Measurements from ENCODE around the gene KATNB1. TPM values are rescaled to one million over a fixed set of nuclear protein-coding genes. Genes with fewer than 3 reads are reported as not detected.
"Not testable (repeated sequence)": the region's sequence is repeated elsewhere in the genome, so short reads cannot be mapped to it uniquely, and the experiment has no call there.

KATNB1 gene
- polyA plus RNA-seq, 3 donors, result 19.9 to 20.1 (median 20.1) TPM

DNA sequence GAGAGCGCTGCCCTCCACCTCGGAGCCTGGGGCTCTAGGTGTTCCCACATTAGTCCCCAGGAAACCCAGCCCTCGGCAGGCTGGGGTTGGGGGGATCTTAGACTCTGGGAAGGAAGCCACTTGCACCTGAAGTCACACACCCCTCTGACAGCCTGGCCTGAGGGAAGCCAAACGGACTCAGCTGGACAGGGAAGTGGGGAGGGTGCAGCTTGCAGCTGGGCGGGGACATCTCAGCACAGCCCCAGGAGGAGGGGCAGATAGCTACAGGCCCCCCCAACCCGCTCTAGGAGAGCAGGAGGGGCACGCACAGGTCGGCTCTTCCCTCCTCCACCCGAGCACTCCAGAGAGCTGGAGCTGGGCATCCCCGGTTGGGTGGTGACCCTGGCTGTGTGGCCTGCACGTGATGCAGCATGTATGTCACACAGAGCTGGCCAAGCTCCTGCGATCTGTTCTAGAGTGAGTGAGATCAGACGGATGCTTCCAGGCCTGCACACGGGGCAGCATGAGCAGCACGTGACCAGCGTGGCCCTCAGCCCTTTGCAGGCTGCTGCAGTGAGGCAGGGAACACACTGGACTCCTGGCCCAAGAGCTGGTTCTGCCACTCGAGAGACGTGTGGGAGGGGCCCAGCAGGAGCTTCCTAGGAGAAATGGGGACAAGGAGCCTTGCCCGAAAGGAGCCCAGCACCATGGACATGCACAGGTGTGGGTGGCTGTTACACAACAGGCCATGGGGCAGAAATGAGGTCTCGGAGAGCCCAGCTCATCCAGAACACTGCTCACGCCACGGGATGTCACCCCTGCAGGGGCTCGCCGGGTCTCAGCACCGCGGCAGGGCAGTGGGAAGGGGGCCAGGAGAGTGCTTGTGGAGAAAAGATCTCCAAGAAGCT is 51.3 kb downstream of the KATNB1 start:
- DNase-seq (ENCODE audit: low read depth in 3 of 3, low spot score in 2 of 3), result no peak

DNA sequence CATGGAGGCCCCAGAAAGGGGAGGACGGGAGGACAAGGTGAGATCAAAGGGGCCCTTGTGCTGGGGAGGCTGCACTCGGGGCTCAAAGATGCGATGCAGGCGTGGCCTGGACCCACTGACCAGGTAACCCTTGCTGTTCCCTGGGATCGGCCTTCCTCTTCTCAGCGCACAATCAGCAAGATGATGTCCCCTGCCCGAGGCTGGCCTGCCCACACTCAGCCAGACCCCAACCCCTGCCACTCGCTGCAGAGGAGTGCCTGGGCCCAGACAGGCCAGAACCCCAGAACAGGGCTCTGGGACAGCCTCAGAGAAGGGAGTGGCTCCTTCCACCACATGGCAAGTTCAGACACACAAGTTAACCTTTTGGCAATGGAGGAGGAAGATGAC is 51.9 kb downstream of the KATNB1 start:
- no peak for DNase-seq (ENCODE audit: low read depth in 3 of 3, low spot score in 2 of 3)

DNA sequence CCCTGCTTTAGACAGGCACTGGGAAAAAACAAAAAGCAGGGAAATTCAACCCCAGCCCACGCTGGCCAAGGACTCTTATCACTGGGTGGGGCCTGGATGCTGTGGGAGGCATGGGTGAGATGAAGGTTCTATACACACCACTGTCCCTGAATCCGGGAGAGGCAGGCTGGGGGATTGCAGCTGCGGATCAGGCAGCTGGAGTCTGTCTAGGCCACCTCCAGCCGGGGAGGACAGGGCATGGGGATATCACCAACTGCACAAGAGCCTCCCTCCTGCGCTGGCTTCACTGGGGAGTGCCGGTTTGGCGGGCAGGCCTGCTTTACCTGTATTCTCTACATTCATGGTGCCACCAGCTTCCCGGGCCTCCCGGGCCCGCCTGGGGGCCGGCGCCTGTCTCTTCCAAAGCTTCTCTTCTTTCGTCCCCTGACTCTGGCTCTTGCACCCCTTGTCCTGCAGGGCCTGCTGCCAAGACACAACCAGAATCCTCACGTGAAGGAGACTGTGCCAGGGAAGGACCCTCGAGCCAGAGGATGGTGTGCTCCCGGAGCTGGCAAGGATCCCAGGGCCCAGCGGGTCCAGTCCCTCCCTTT is 52.8 kb downstream of the KATNB1 start:
- no peak for DNase-seq (ENCODE audit: low read depth in 3 of 3, low spot score in 2 of 3)

DNA sequence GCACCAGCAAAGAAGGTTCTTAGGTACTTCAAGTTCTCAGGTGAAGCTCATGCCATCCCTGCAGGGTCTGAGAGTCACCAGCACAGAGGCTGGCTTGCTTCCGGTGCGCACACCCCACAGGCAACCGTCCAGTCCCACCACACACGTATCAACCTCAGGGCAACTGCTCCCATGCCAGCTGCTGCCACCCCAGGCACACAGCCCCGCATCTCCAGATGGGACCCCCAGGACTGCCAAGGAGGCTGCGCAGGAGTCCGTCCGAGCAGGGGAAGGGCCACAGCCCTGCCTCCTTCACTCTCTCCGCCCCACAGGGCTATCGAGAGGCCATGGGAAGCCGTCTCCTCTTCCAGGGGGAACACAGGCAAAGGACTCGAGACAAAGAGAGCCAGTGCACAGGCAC is 53.4 kb downstream of the KATNB1 start:
- DNase-seq (ENCODE audit: low read depth in 3 of 3, low spot score in 2 of 3), result no peak

DNA sequence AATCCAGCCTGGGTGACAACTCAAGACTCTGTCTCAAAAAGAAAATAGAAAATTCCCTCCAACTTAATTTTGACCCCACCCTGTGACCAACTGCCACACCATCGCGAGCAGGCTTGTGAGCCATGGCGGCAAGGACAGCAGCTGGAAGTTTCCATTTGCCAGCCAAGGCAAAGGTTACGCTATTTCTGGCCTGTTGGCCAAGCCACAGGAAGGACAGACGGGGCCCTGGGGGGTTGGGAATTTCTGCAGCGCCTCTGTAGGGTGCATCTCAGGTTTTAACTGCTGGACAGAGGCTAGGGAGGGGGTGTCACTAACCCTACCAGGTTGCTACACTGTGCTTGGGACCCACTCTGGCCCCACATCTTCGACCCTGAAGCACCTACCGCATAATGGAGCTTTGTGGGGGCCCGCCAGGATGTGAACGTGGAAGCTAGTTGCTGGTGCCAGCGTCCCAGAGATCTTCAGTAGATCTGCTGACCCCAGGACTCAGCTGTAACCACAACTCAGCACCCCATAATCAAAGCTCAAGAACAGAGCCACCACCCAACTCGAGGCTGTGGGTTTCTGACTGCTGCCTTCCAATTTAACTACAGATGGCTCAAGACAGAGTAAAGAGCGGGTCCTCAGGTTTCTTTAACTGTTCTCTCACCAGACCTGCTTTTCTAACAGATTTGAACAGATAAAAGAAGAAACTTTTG is 55.8 kb downstream of the KATNB1 start:
- DNase-seq (ENCODE audit: low read depth in 3 of 3, low spot score in 2 of 3), result no peak

DNA sequence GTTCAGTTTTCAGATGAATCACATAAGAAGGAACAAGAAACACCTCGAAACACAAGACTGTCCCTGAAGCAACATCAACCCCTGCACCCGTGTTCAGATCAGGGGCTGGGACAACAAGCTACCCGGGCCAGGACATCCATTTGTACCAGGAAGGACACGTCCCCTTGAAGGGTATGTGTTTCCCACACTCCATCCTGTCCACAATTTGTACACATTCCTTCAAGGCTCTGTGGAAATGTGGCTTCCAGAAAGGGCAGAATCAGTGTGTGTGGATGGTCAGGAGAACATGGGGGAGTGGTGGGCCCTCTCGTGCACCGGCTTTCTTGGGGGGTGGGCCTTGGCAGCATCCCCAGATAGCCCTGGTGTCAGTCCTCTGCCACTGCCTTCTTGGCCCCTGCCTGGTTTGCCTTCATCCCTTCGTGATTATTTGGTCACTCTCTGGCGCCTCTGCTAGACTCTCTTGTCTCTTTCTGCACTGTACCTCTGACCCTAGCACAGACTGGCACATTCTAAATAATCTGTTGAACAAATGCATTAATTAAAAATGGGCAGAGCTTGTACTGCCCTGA is 56.4 kb downstream of the KATNB1 start:
- no peak for DNase-seq (ENCODE audit: low read depth in 3 of 3, low spot score in 2 of 3)

DNA sequence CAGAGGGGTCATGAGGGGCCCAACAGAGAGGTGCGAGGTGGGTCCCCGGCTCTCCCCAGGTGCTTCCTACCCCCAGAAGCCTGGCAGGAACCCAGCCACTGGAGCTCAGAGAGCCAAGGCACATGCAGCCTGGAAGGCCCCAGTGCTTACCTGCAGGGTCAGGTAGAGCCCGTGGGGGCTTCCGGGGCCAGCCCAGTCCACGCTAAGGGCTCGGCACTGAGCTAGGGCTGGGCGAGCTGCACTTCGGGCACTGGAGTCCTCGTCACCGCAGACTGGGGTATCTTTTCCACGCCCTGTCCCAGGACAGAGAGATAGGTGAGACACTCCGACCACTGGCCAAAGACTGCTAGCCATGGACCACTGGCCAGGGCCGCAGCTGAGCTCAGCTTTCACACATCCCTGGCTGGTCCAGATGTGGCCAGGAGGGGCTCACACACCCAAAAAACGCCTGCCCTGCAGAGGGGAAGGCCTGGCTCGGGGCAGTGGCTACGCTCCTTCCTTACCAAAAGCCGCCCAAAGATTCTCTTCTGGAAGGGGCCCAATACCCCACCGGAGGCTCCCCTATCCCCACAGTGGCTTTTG is 59.4 kb downstream of the KATNB1 start:
- no peak for DNase-seq (ENCODE audit: low read depth in 3 of 3, low spot score in 2 of 3)

DNA sequence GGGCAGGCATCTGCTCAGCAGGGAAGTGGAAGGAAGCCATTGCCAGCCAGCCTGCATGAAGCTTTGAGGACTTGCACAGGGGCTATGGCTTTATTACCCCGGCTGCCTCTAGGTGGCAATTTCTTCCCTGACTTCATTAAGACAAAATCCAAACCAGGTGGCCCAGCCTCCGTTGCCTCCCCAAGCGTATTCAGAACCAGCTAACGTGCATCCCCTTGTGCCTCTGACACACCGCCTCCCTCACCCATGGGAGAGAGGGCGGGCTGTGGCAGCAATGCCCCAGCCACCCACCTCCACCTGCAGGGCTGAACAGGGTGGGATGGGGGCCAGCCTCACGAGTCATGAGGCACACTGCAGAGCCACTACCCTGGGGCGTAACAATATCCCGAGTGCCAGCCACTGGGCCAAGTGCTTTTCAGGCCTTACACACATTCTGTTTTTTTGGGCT is 59.9 kb downstream of the KATNB1 start:
- no peak for DNase-seq (ENCODE audit: low read depth in 3 of 3, low spot score in 2 of 3)

DNA sequence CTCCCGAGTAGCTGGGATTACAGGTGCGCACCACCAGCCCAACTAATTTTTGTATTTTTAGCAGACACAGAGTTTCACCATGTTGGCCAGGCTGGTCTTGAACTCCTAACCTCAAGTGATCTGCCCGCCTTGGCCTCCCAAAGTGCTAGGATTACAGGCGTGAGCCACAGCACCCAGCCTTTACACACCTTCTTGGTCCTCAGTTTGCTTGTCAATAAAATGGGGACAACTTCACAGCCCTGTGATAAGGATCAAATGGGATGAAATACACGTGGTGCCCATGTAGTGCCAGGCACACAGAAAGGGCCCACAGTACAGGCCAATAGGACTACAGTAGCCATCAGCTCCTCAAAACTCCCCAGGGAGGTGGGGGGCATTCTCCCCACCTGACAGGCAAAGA is 60.4 kb downstream of the KATNB1 start:
- DNase-seq (ENCODE audit: low read depth in 3 of 3, low spot score in 2 of 3), result not testable (repeated sequence)

DNA sequence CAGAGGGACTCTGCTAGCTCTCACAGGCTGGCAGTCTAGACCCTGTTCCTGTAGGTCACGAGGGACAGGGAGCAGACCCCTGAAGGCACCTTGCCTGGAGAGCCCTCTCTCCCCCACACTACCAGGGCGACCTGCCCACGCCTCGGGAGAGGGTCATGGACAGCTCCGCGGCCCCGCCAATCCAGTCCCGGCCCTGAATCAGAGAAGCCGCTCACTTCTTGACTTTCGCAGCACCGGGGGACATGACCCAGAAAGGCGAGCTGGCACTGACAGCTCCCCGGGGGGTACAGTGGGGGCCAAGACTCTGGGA is 61.6 kb downstream of the KATNB1 start:
- no peak for DNase-seq (ENCODE audit: low read depth in 3 of 3, low spot score in 2 of 3)

DNA sequence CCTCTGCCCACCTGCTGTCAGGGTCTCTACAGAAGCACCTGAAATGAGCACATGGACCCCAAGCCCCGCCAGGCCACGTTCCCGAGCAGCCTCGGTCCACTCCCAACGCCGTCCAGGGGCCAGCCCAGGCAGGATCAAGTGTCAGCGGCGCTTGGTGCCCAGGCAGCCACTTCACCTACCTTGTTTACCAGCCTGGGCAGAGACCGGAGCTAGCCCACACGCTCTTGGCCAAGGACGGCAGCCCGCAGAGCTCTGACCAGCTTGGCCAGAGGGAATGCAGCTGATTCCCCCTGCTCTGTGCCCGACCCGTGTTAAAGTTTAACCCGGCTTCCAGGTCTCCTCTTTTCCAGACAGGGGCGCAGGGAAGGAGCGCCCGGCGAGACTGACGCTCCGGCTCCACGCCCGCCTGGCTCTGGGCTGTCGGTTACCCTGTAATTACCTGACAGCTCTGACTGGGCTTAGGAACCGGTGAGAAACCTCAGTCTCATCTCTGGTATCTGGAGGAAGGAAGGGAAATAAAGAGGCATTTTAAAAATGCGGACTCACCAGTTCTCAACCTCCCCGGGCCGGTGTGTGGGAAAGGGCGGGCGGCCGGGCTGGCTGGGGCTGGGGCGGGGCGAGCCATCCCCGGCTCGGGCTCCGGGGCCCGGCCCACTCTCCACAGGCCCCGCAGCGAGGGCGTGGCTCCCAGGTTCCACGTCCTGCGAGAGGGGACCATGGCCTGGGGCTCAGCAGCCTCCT is 62.1 kb downstream of the KATNB1 start:
- no peak for DNase-seq (ENCODE audit: low read depth in 3 of 3, low spot score in 2 of 3)

DNA sequence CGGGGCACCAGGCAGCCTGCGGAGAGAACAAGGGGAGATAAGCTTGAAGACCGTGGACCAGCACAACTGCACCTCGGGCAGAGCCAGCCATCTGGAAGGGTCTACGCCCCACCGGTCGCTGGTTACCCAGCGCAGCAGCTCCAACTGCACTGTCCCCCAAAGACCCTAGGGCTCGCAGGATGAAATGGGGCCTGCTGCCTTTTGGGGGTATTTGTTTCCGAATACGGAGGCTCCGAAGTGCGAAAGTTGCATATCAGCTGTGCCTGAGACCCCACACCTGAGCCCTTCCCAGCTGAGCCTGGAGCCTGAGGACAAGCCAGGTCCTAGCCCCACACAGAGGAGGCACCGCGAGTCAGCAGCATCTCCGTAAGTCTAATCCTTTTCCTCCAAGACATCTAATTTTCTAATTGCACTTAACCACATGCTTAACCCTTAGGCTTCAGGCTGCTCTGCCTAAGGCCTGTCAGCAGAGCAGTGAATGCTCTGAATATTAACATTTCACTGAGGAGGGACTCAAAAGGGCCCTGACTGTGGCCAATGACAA is 62.8 kb downstream of the KATNB1 start:
- no peak for DNase-seq (ENCODE audit: low read depth in 3 of 3, low spot score in 2 of 3)

DNA sequence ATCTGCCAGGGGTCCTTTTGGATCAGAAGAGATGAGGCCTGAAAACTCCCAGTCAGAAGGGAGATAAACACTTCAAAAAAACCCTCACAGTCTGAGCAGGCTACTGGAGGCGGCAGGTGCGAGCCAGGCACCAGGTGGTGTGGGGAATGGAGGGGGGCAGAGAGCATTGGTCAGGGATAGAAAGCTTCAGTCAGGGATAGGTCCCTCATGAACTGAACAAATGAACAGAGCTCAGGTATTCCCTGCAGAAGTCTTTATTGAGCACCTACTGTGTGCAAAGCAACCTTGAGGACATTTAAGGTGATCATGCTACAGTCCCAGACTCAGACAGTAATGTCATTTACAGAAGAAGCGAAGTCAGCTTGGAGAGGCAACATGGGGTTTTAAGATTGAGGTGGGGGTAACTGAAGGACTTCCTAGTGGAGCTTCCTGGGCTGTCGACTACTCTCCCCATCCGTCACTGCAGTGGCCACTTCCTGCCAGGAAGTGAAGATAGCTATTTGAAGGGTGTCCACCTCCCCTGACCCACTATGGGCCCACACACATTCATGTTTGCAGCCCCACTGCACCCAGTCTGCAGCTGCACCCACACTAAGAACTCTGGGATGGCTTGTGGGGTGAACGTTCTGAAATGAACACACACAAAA is 63.5 kb downstream of the KATNB1 start:
- DNase-seq (ENCODE audit: low read depth in 3 of 3, low spot score in 2 of 3), result no peak

DNA sequence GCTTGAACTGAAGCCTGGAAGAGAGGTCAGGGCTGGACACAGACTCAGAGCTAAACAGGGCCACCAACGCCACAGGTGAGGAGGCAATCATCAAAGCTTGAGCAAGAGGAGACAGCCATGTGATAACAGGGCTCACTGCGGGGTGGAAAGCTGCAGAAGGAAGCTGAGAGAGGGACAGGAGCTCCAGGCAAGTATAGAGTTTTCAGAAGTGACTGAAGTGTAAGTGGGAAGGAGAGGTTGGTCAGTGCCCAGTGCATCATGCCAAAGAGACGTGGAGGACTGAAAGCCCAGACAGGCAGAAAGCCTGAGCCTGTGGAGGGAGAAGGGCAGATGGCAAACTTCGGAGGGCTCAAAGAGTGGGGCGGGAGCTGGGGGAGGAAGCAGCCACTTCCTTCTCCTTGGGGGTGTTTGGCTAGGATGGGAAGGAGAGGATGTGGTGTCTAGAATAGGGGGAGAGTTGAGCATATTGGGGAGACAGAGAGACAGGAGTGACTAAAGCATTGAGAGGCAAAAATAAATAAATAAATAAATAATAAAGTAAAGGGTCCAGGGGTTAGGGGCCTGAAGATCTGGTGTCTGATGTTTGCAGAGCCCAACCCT is 64.1 kb downstream of the KATNB1 start:
- no peak for DNase-seq (ENCODE audit: low read depth in 3 of 3, low spot score in 2 of 3)

DNA sequence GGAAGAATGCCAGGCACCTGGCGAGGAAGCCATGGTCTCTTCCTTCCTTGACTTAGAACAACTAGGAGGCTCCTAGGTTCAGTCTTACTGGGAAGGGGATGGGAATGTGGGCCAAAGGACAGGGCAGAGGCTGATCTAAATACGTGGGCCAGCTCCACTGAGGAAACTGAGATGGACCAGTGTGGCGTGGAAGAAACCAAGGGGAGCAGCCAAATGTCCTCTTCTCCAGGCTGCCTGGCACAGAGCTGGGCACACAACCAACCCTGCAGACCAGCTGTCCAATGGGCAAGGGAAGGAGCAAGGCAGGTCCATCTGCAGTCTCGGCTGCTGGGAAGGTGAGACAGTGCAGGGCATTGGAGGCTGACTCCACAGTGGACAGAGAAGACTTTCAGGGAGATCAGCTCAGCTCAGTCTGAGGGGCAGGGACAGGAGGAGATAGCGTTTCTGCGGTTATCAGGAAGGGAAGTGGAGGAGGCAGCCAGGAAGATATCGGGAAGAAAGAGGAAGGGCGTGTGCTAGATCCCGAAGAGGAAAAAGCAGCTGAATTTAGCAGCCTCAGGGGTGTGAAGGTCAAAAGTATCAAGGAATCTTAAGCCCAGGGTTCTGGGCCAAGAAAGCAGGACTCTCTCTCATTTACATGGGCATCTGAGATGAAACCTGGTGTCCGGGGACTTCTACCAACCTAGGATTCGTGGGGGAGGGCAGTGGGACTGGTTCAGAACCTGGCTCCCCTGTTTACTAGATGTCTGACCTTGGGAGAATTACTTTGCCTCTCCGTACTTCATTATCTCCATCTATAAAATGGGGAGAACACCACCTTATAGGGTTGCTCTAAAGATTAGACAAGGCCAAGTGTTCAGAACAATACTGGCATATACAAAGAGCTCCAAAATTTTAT is 64.9 kb downstream of the KATNB1 start:
- no peak for DNase-seq (ENCODE audit: low read depth in 3 of 3, low spot score in 2 of 3)

DNA sequence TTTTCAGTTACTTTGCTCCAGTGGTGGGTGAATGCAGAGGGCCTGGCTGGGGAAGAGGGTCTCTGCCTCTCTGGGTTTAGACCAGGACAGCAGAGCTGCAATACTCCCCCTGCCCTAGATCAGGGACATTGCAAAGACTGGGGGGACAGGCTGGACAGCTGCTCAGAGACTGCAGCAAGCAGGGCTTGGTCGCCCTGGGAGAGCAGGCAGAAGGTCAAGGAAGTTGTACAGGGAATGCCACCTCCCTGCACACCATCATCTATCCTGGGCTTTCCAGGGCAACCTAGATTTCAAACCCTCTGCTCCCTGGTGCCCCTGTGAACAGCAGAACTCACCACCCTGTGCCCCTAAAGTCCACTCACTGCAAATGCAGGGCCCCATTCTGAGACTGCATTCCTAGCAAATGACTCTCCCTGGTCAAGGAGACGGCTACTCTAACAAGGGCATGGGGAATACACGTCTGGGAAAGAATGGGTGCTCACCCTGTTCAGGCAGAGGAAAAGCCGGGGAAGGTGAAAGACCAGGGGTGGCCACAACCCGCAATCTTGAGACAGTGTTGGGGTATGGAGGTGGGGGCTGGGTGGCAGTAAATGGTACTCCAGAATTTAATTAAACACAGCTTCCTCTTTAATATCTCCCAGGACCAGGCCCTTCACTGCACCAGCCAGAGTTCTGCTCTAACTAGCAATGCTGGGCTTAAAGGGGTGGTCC is 65.7 kb downstream of the KATNB1 start:
- no peak for DNase-seq (ENCODE audit: low read depth in 3 of 3, low spot score in 2 of 3)

DNA sequence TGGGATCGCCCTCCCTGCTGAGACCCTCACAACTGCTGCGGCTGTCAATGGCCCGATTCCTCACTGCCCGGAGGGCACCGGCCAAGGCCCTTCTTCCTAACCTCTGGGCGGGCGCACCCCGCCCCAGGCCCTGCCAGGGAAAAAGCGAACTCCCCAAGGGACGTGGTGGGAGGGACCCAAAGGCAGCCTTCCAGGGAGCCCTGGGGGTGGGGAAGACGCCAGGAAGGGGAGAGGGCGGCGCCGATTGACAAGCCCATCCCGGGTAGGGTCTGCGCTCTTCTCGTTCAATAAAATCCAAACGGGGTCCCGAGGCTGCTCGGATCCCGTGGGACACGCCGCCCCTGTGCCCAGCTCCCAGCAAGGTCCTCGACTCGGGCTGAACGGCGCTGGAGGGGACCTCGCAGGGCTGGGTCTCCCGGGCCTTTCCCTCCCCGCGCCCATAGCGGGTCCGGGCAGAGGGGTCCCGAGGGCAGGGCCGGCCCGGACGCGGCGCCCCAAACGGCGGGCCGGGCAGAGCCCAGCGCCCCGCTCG is 66.3 kb downstream of the KATNB1 start:
- DNase-seq (ENCODE audit: low read depth in 3 of 3, low spot score in 2 of 3), result no peak

Measured in right renal cortex interstitium (tissue), 3 donors.